GM23248 (cell line): ENCODE results near the gene ANKH. TPM values are rescaled to one million over a fixed set of nuclear protein-coding genes. Genes with fewer than 3 reads are reported as not detected.

Experiments used
- DNase-seq: peaks from one replicate; pipeline ENCODE4 v3.0.0-alpha.2; 2015
- H2AFZ ChIP-seq: fragments of 200-600 bp; sonication (generic); 2 replicates; pipeline ENCODE4 v1.6.1; 2016; ENCODE audit warnings: antibody characterized with exemption
- H3F3A ChIP-seq: fragments of 200-600 bp; sonication (generic); 2 replicates; pipeline ENCODE4 v1.6.1; 2016; ENCODE audit warnings: mild to moderate bottlenecking, antibody characterized with exemption, mixed run types; ENCODE audit not compliant: insufficient read depth
- H3K27ac ChIP-seq: fragments of 200-600 bp; sonication (generic); 2 replicates; pipeline ENCODE4 v1.5.1; 2016; ENCODE audit warnings: mild to moderate bottlenecking
- H3K27me3 ChIP-seq: fragments of 200-600 bp; sonication (generic); replicated peaks from 2 replicates; pipeline ENCODE4 v1.6.1; 2016; ENCODE audit warnings: mild to moderate bottlenecking; ENCODE audit not compliant: insufficient read depth
- H3K36me3 ChIP-seq: fragments of 200-600 bp; sonication (generic); 2 replicates; pipeline ENCODE4 v1.6.1; 2016; ENCODE audit warnings: low read depth, mild to moderate bottlenecking
- H3K4me1 ChIP-seq: fragments of 200-600 bp; sonication (generic); 2 replicates; pipeline ENCODE4 v1.6.1; 2016; ENCODE audit warnings: mild to moderate bottlenecking; ENCODE audit not compliant: insufficient read depth
- H3K4me2 ChIP-seq: fragments of 200-600 bp; sonication (generic); one replicate; pipeline ENCODE4 v1.6.1; 2016; ENCODE audit warnings: mild to moderate bottlenecking; ENCODE audit not compliant: unreplicated experiment
- H3K4me3 ChIP-seq: fragments of 200-600 bp; sonication (generic); 2 replicates; pipeline ENCODE4 v1.5.1; 2016; ENCODE audit warnings: mild to moderate bottlenecking
- H3K79me2 ChIP-seq: fragments of 200-600 bp; sonication (generic); 2 replicates; pipeline ENCODE4 v1.6.1; 2016; ENCODE audit warnings: mild to moderate bottlenecking; ENCODE audit not compliant: insufficient read depth
- H3K9ac ChIP-seq: fragments of 200-600 bp; sonication (generic); 2 replicates; pipeline ENCODE4 v1.6.1; 2016; ENCODE audit warnings: mild to moderate bottlenecking
- H3K9me2 ChIP-seq: fragments of 200-600 bp; sonication (generic); 2 replicates; pipeline ENCODE4 v1.6.1; 2016; ENCODE audit warnings: mixed run types, mild to moderate bottlenecking, moderate library complexity; ENCODE audit not compliant: insufficient read depth
- H3K9me3 ChIP-seq: fragments of 200-600 bp; sonication (generic); one replicate; pipeline ENCODE4 v1.6.1; 2017; ENCODE audit warnings: low read depth
- H4K20me1 ChIP-seq: fragments of 200-600 bp; sonication (generic); 2 replicates; pipeline ENCODE4 v1.6.0; 2016; ENCODE audit not compliant: insufficient read depth
- EZH2 ChIP-seq: fragments of 200-600 bp; sonication (generic); IDR thresholded peaks from 2 replicates; pipeline ENCODE4 v1.6.1; 2018; ENCODE audit warnings: antibody characterized with exemption, mild to moderate bottlenecking; ENCODE audit not compliant: insufficient read depth, poor library complexity, severe bottlenecking
- EZH2phosphoT487 ChIP-seq: fragments of 200-600 bp; sonication (generic); IDR thresholded peaks from 2 replicates; pipeline ENCODE4 v1.6.1; 2018; ENCODE audit warnings: antibody characterized with exemption, moderate library complexity, mild to moderate bottlenecking, low read depth; ENCODE audit not compliant: insufficient read depth
- WGBS, 2 experiments: methylation state at CpG; one replicate each; pipeline ENCODE4 v1.1.6; 2015 to 2017; ENCODE audit warnings: low lambda C conversion rate in 2 of 2, low coverage in 1 of 2; ENCODE audit errors: missing lambda C conversion rate in 2 of 2; 5-methylcytosine and 5-hydroxymethylcytosine counted together
- in situ Hi-C: fragments of 300-500 bp; cut with MboI; formaldehyde crosslinking; loops from 2 replicates; pipeline ENCODE4 v1.15.0; 2020
- polyA plus RNA-seq: library from polyadenylated mRNA; unstranded; fragments of >200 nt; fragmentation: Nextera tagmentation; extraction: Ambion mirVana; gene quantifications from 2 replicates; pipeline ENCODE4 v1.2.1, GENCODE V29; 2016
- total RNA-seq: library from RNA; depleted of rRNA; stranded (reverse); fragments of >200 nt; shearing (Covaris generic); gene quantifications from 2 replicates; pipeline ENCODE4 v1.2.3, GENCODE V29; 2014

The ANKH gene
- total and polyA plus RNA-seq, 2 experiments from 2014 or later = 45.9 to 47.6 TPM

DNA sequence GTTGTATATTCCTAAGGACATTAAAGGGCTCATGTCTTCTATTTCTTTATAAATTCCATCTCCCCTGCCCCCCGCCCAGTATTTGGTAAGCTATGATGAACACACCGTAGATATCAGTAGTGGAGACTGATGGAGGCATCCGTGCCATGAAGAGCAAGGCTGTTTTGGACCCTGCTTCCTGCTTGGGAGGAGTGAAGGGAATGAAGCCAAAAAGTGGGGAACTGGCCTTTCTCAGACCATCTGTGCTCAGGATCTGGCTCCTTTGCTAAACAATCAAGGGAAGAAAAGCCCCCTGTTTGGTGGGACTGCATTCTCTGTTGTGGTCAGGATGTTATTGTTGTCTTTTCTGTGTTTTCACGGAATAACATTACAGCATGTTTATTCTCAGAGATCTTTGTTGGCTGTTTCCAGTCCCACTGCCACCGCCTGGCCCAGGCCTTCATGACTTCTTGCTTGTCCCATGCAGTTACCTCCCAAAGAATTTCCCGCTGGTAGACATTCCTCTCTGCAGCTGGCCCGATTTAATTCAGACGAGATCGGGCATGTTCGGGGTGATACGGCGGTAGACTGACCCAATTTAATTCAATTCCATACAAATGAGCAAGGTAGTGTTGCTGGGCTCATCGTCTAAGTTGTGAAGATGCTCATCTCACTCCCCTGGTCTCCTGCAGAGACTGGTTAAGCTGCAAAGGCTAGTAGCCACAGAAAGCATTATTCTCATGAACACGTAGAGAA is 31.4 kb upstream of the ANKH start:
- no peaks in the 10 kb centered on the region for H4K20me1 ChIP-seq
- H3K4me3 ChIP-seq = no peak overlapping the region
- H2AFZ ChIP-seq = no peak overlapping the region
- H3K27me3 ChIP-seq = no peaks in the 10 kb centered on the region
- no peak overlapping the region for H3K4me2 ChIP-seq
- H3F3A ChIP-seq = peaks cover 26% of the 10 kb centered on the region
- in situ Hi-C loops = no loop called here
- peaks cover 29% of the 10 kb centered on the region for H3K4me1 ChIP-seq
- H3K36me3 ChIP-seq = no peaks in the 10 kb centered on the region
- no peak for DNase-seq
- no peaks in the 10 kb centered on the region for H3K79me2 ChIP-seq
- TF ChIP-seq EZH2phosphoT487 (no peak), EZH2 (no peak)
- WGBS, 2 experiments = 90 to 92% methylated on average over 14 of the region's 14 CpGs
- no peak overlapping the region for H3K27ac ChIP-seq
- H3K9me3 ChIP-seq = no peaks in the 10 kb centered on the region
- H3K9me2 ChIP-seq = no peaks in the 10 kb centered on the region
- no peak overlapping the region for H3K9ac ChIP-seq

- Histone ChIP-seq H3K9me2 (no peaks in the 10 kb centered on the region), H3K4me3 (0 out of 2 replicates have a peak overlapping the region, but pooled peaks have one; percentile 29), H3K79me2 (no peaks in the 10 kb centered on the region), H3K27ac (peak overlapping the region; percentile 84), H3K27me3 (no peaks in the 10 kb centered on the region), H3F3A (peaks cover 26% of the 10 kb centered on the region), H4K20me1 (no peaks in the 10 kb centered on the region), H3K9me3 (no peaks in the 10 kb centered on the region), H3K4me1 (peaks cover 28% of the 10 kb centered on the region), H3K36me3 (no peaks in the 10 kb centered on the region), H3K4me2 (peak overlapping the region; percentile 70), H3K9ac (peak overlapping the region; percentile 57), H2AFZ (peak overlapping the region; percentile 73)
- TF ChIP-seq EZH2 (no peak), EZH2phosphoT487 (0 out of 2 replicates have a peak, but pooled peaks have one; percentile 32)
- in situ Hi-C loops = no loop called here
- 6 to 9% methylated on average over 7 of the region's 7 CpGs for WGBS, 2 experiments
- peak; percentile 67 for DNase-seq
Observed at GRCh38 chr5:14901462-14902051, 30.0 kb upstream of the ANKH start.

- Histone ChIP-seq H3K4me3 (peak overlapping the region; percentile 29; the same call in 1 of the 2 replicates), H3K27ac (peak overlapping the region; percentile 84), H3K4me2 (peak overlapping the region; percentile 70), H4K20me1 (no peaks in the 10 kb centered on the region), H3K36me3 (no peaks in the 10 kb centered on the region), H3K79me2 (no peaks in the 10 kb centered on the region), H3K9ac (peak overlapping the region; percentile 57), H2AFZ (peak overlapping the region; percentile 73), H3F3A (peaks cover 26% of the 10 kb centered on the region), H3K27me3 (no peaks in the 10 kb centered on the region), H3K9me3 (no peaks in the 10 kb centered on the region), H3K4me1 (peaks cover 28% of the 10 kb centered on the region), H3K9me2 (no peaks in the 10 kb centered on the region)
- DNase-seq = peak; percentile 83
- 6 to 8% methylated on average over 9 of the region's 9 CpGs for WGBS, 2 experiments
- in situ Hi-C loops = no loop called here
- TF ChIP-seq EZH2 (no peak), EZH2phosphoT487 (no peak)
Observed at GRCh38 chr5:14900693-14901461, 29.3 kb upstream of the ANKH start.

DNA sequence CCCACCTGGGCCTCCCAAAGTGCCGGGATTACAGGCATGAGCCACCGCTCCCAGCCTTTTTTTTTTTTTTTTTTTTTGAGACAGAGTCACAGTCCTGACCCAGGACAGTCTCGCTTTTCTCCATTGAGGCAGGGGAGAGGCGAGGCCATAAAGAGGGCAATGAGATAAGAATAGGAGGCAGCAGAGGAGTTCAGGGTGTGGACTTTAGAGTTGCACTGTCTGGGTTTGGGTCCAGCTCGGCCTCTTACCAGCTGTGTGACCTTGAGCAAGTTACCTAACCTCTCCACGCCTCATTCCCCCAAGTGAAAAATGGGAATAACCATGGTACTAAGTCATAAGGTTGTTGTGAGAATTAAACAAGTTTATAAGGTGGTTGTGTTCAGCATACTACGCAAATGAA is 24.6 kb upstream of the ANKH start:
- DNase-seq = no peak
- no peaks in the 10 kb centered on the region for H4K20me1 ChIP-seq
- H3K9me3 ChIP-seq = no peaks in the 10 kb centered on the region
- H3K27ac ChIP-seq = no peak overlapping the region
- no peak overlapping the region for H3K9ac ChIP-seq
- peaks cover 16% of the 10 kb centered on the region for H3K4me1 ChIP-seq
- in situ Hi-C loops = no loop called here
- H3F3A ChIP-seq = peaks cover 8% of the 10 kb centered on the region
- H2AFZ ChIP-seq = no peak overlapping the region
- H3K36me3 ChIP-seq = no peaks in the 10 kb centered on the region
- H3K4me3 ChIP-seq = no peak overlapping the region
- no peaks in the 10 kb centered on the region for H3K79me2 ChIP-seq
- 87 to 91% methylated on average over 7 of the region's 7 CpGs for WGBS, 2 experiments
- H3K4me2 ChIP-seq = no peak overlapping the region
- H3K27me3 ChIP-seq = no peaks in the 10 kb centered on the region
- TF ChIP-seq EZH2 (no peak), EZH2phosphoT487 (no peak)
- no peaks in the 10 kb centered on the region for H3K9me2 ChIP-seq
